Measurements from ENCODE around the gene ARL6IP4.

The ARL6IP4 gene

GRCh38 chr12:122959566-122960192, 20.8 kb upstream of the ARL6IP4 start:
- no peak for DNase-seq

- no peak for DNase-seq
Measured at GRCh38 chr12:122960193-122960569, 20.3 kb upstream of the ARL6IP4 start.

GRCh38 chr12:122961531-122962329, 18.8 kb upstream of the ARL6IP4 start:
- DNase-seq: no peak

GRCh38 chr12:122963941-122964265, 16.6 kb upstream of the ARL6IP4 start:
- no peak for DNase-seq

GRCh38 chr12:122964439-122965257, 15.8 kb upstream of the ARL6IP4 start:
- no peak for DNase-seq

GRCh38 chr12:122965321-122965751, 15.1 kb upstream of the ARL6IP4 start:
- no peak for DNase-seq

GRCh38 chr12:122965851-122966742, 14.4 kb upstream of the ARL6IP4 start, which contains the start of gene ABCB9:
Gene ABCB9 (minus strand): TSS chr12:122966463. CDS start chr12:122960235, 6,228 bp downstream.
- peak; percentile 96 for DNase-seq

GRCh38 chr12:122966743-122967550, 13.5 kb upstream of the ARL6IP4 start:
- no peak for DNase-seq

- no peak for DNase-seq
Measured at GRCh38 chr12:122968104-122968503, 12.4 kb upstream of the ARL6IP4 start.

- no peak for DNase-seq
Measured at GRCh38 chr12:122969676-122970075, 10.8 kb upstream of the ARL6IP4 start.

- DNase-seq: peak; percentile 99
Measured at GRCh38 chr12:122974274-122974891, 6.1 kb upstream of the ARL6IP4 start.

GRCh38 chr12:122974892-122975789, 5.3 kb upstream of the ARL6IP4 start, which contains the start of gene OGFOD2:
Gene OGFOD2 (plus strand): TSS chr12:122975244. CDS start chr12:122975252, 8 bp downstream.
- peak; percentile 95 for DNase-seq

- DNase-seq: no peak
Measured at GRCh38 chr12:122975790-122976647, 4.5 kb upstream of the ARL6IP4 start.

- DNase-seq: no peak
Measured at GRCh38 chr12:122976648-122976975, 3.9 kb upstream of the ARL6IP4 start.

- DNase-seq: no peak
Measured at GRCh38 chr12:122977153-122977552, 3.3 kb upstream of the ARL6IP4 start.

- DNase-seq: no peak
Measured at GRCh38 chr12:122977655-122978392, 2.7 kb upstream of the ARL6IP4 start.

GRCh38 chr12:122978507-122978955, 1.9 kb upstream of the ARL6IP4 start:
- DNase-seq: no peak

Data from CD4-positive, alpha-beta T cell treated with Interleukin-17A for 1 hour (primary cell).